ENCODE measurements around the gene ELAPOR2.
"Not testable (repeated sequence)": the region's sequence is repeated elsewhere in the genome, so short reads cannot be mapped to it uniquely, and the experiment has no call there.

Gene ELAPOR2

DNA sequence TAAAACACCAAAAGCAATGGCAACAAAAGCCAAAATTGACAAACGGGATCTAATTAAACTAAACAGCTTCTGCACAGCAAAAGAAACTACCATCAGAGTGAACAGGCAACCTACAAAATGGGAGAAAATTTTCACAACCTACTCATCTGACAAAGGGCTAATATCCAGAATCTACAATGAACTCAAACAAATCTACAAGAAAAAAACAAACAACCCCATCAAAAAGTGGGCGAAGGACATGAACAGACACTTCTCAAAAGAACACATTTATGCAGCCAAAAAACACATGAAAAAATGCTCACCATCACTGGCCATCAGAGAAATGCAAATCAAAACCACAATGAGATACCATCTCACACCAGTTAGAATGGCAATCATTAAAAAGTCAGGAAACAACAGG lies 14.7 kb downstream of the ELAPOR2 start:
- not testable (repeated sequence) for DNase-seq

DNA sequence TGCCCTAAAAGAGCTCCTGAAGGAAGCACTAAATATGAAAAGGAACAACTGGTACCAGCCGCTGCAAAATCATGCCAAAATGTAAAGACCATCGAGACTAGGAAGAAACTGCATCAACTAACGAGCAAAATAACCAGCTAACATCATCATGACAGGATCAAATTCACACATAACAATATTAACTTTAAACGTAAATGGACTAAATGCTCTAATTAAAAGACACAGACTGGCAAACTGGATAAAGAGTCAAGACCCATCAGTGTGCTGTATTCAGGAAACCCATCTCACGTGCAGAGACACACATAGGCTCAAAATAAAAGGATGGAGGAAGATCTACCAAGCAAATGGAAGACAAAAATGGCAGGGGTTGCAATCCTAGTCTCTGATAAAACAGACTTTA lies 17.9 kb downstream of the ELAPOR2 start:
- not testable (repeated sequence) for DNase-seq

DNA sequence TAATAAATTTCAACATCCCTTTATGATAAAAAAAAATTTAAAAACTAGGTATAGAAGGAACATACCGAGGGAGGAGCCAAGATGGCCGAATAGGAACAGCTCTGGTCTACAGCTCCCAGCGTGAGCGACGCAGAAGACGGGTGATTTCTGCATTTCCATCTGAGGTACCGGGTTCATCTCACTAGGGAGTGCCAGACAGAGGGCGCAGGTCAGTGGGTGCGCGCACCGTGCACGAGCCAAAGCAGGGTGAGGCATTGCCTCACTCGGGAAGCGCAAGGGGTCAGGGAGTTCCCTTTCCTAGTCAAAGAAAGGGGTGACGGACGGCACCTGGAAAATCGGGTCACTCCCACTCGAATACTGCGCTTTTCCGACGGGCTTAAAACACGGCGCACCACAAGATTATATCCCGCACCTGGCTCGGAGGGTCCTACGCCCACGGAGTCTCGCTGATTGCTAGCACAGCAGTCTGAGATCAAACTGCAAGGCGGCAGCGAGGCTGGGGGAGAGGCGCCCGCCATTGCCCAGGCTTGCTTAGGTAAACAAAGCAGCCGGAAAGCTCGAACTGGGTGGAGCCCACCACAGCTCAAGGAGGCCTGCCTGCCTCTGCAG lies 19.7 kb downstream of the ELAPOR2 start:
- not testable (repeated sequence) for DNase-seq

DNA sequence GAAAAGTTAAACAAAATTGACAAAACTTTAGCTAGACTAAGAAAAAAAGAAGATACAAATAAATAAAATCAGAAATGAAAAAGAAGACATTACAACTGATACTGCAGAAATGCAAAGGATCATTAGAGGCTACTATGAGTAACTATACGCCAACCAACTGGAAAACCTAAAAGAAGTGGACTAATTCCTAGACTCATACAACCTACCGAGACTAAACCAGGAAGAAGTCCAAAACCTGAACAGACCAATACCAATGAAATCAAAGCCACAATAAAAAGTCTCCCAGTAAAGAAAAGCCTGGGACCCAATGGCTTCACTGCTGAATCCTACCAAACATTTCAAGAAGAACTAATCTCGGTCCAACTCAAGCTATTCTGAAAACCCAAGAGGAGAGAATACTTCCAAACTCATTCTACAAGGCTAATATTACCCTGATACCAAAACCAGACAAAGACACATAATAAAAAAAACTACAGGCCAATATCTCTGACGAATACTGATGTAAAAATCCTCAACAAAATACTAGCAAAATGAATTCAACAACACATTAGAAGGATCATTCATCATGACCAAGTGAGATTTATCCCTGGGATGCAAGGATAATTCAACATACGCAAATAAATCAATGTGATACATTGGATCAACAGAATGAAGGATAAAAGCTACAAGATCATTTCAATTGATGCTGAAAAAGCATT lies 20.3 kb downstream of the ELAPOR2 start:
- DNase-seq, result no peak

- DNase-seq, result no peak
Measured at GRCh38 chr7:87036985-87037384, 22.5 kb downstream of the ELAPOR2 start.

- no peak for DNase-seq
Measured at GRCh38 chr7:87032604-87033339, 26.7 kb downstream of the ELAPOR2 start.

GRCh38 chr7:87029078-87029477 lies 30.4 kb downstream of the ELAPOR2 start:
- no peak for DNase-seq

DNA sequence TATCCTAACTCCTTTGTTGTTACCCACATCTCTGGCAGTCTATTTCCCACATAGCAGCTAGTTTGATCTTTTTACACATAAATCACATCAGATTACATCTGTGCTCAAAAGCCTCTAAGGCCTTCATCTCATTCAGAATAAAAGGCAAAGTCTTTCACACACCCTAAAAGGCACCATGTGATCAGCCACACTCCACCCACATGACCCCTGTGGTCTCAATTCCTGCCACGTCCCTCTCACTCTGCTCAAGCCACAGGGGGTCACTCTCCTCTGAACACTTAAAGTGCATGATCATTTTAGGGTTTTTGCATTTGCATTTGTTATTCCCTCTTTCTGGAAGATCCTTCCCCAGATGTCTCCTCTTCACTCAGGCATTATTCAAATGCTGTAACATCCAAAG lies 30.8 kb downstream of the ELAPOR2 start:
- no peak for DNase-seq

- DNase-seq, result no peak
Measured at GRCh38 chr7:87027900-87028299, 31.6 kb downstream of the ELAPOR2 start.

- DNase-seq, result no peak
Measured at GRCh38 chr7:87021285-87021684, 38.2 kb downstream of the ELAPOR2 start.

GRCh38 chr7:87016606-87017005 lies 42.8 kb downstream of the ELAPOR2 start:
- no peak for DNase-seq

DNA sequence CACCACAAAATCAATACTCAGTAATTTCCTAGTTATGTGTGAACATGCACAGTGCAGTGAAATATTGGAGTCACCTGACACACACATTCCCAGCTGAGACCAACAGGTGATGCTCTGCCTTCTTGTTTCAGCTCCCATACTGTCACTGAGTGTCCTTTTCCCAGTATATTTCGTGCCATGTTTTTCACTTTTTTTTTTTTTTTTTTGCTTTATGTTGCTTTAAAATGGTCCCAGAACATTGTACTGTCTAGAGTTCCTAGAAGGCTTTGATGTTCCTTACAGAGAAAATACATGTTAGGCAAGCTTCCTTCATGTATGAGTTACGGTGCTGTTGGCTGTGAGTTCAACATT lies 45.6 kb downstream of the ELAPOR2 start:
- DNase-seq, result no peak

GRCh38 chr7:87013136-87013839 lies 46.2 kb downstream of the ELAPOR2 start:
- no peak for DNase-seq

All from NCI-H1930 (cell line).